Measurements from ENCODE around the gene IL23R. TPM values are rescaled to one million over a fixed set of nuclear protein-coding genes. Genes with fewer than 3 reads are reported as not detected.

The IL23R gene
- polyA plus RNA-seq, 1 donor (not counting 4 experiments of a cell fraction or from before 2014, with no cell fraction given): not detected

DNA sequence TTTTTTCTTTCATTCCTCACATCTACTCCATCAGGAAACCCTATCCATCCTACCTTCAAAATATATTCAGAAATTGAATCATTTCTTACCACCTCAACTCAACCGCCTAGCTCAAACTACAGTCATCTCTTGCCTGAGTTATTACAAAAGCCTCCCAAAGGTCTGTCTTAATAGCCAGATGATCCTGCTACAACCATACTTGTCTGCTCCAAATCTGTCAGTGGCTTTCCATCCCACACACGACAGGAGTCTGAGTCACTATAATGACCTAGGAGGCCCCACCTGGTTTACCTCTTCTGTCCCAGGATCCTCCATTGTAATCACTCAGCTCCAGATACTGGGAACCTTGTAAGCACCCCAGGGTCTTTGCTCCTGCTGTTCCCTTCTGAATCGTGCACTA is 104.3 kb downstream of the IL23R start:
- H3K36me3 ChIP-seq (ENCODE audit: control insufficient read depth in 2 of 2, extremely low read depth in 1 of 2, insufficient read depth in 2 of 2, low read length in 2 of 2): no peaks in the 10 kb centered on the region
- no peak overlapping the region for H3K4me2 ChIP-seq (ENCODE audit: control insufficient read depth, extremely low read depth, insufficient read depth, low read depth, low read length)
- DNase-seq (ENCODE audit: low read depth, low spot score): no peak
- H3K9ac ChIP-seq (ENCODE audit: control insufficient read depth, extremely low read depth, insufficient read depth, low read length): no peak overlapping the region
- no peak overlapping the region for H3K4me3 ChIP-seq (ENCODE audit: control insufficient read depth in 2 of 3, extremely low read depth in 1 of 3, insufficient read depth in 2 of 3, low read depth in 1 of 3, low read length in 3 of 3)
- no peaks in the 10 kb centered on the region for H3K27me3 ChIP-seq (ENCODE audit: control insufficient read depth, extremely low read depth, insufficient read depth, low read length)
- dilution Hi-C loops (cut with MboI; ENCODE audit: extremely low pct_ligation_motif_present, low sequenced_read_pairs): no loop called here
- no peaks in the 10 kb centered on the region for H4K20me1 ChIP-seq (ENCODE audit: control insufficient read depth, extremely low read depth, insufficient read depth, low read length)
- TF ChIP-seq EZH2 (IDR thresholded peaks at IDR 0.05; ENCODE audit: low read length): no peak
- TF ChIP-seq, protein P1, sequence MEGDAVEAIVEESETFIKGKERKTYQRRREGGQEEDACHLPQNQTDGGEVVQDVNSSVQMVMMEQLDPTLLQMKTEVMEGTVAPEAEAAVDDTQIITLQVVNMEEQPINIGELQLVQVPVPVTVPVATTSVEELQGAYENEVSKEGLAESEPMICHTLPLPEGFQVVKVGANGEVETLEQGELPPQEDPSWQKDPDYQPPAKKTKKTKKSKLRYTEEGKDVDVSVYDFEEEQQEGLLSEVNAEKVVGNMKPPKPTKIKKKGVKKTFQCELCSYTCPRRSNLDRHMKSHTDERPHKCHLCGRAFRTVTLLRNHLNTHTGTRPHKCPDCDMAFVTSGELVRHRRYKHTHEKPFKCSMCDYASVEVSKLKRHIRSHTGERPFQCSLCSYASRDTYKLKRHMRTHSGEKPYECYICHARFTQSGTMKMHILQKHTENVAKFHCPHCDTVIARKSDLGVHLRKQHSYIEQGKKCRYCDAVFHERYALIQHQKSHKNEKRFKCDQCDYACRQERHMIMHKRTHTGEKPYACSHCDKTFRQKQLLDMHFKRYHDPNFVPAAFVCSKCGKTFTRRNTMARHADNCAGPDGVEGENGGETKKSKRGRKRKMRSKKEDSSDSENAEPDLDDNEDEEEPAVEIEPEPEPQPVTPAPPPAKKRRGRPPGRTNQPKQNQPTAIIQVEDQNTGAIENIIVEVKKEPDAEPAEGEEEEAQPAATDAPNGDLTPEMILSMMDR (optimal IDR thresholded peaks at IDR 0.05 in 1 of 3, IDR thresholded peaks at IDR 0.05 in 1 of 3, conservative IDR thresholded peaks at IDR 0.05 in 1 of 3; ENCODE audit: extremely low read depth in 1 of 3, insufficient read depth in 2 of 3, low read length in 3 of 3): no peak
- no peak overlapping the region for H3K27ac ChIP-seq (ENCODE audit: control insufficient read depth, insufficient read depth, low read length)
- no peaks in the 10 kb centered on the region for H3K9me1 ChIP-seq (ENCODE audit: control insufficient read depth, extremely low read depth, insufficient read depth, low read length)
- no peaks in the 10 kb centered on the region for H3K79me2 ChIP-seq (ENCODE audit: control insufficient read depth, insufficient read depth, low read length)
- FAIRE-seq: no peak
- H3K9me3 ChIP-seq (ENCODE audit: control insufficient read depth, low read depth, low read length): no peaks in the 10 kb centered on the region
- H2AFZ ChIP-seq (ENCODE audit: control insufficient read depth, low read length): no peak overlapping the region
- no peaks in the 10 kb centered on the region for H3K4me1 ChIP-seq (ENCODE audit: control insufficient read depth, extremely low read depth, insufficient read depth, low read length)

DNA sequence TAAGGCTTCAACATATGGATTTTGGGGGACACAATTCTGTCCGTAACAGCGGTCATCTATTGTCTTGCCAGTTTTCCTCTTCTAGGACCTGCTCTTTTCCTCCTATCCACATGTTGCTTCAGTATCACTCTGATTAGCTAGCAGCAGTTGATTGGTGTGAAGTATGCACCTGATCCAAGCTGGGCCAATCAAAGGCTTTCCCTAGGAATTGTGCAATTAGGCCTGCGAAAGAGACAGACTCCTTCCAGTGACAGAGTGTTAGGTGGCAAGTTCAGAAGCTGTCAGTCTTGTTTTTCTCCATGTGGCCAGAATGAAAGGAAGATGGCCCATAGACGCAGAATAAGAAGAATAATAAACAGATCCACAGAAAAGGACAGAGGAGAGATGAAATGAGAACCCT is 107.3 kb downstream of the IL23R start:
- Histone ChIP-seq H3K9me3 (ENCODE audit: control insufficient read depth, low read depth, low read length) (no peaks in the 10 kb centered on the region), H3K27ac (ENCODE audit: control insufficient read depth, insufficient read depth, low read length) (no peak overlapping the region), H4K20me1 (ENCODE audit: control insufficient read depth, extremely low read depth, insufficient read depth, low read length) (no peaks in the 10 kb centered on the region), H2AFZ (ENCODE audit: control insufficient read depth, low read length) (no peak overlapping the region), H3K4me2 (ENCODE audit: control insufficient read depth, extremely low read depth, insufficient read depth, low read depth, low read length) (no peak overlapping the region), H3K36me3 (ENCODE audit: control insufficient read depth in 2 of 2, extremely low read depth in 1 of 2, insufficient read depth in 2 of 2, low read length in 2 of 2) (no peaks in the 10 kb centered on the region), H3K9me1 (ENCODE audit: control insufficient read depth, extremely low read depth, insufficient read depth, low read length) (no peaks in the 10 kb centered on the region), H3K79me2 (ENCODE audit: control insufficient read depth, insufficient read depth, low read length) (no peaks in the 10 kb centered on the region), H3K27me3 (ENCODE audit: control insufficient read depth, extremely low read depth, insufficient read depth, low read length) (no peaks in the 10 kb centered on the region), H3K4me1 (ENCODE audit: control insufficient read depth, extremely low read depth, insufficient read depth, low read length) (no peaks in the 10 kb centered on the region), H3K4me3 (ENCODE audit: control insufficient read depth in 2 of 3, extremely low read depth in 1 of 3, insufficient read depth in 2 of 3, low read depth in 1 of 3, low read length in 3 of 3) (no peak overlapping the region), H3K9ac (ENCODE audit: control insufficient read depth, extremely low read depth, insufficient read depth, low read length) (no peak overlapping the region)
- no peak for TF ChIP-seq EZH2 (IDR thresholded peaks at IDR 0.05; ENCODE audit: low read length)
- DNase-seq (ENCODE audit: low read depth, low spot score): no peak
- FAIRE-seq: no peak
- dilution Hi-C loops (cut with MboI; ENCODE audit: extremely low pct_ligation_motif_present, low sequenced_read_pairs): no loop called here

DNA sequence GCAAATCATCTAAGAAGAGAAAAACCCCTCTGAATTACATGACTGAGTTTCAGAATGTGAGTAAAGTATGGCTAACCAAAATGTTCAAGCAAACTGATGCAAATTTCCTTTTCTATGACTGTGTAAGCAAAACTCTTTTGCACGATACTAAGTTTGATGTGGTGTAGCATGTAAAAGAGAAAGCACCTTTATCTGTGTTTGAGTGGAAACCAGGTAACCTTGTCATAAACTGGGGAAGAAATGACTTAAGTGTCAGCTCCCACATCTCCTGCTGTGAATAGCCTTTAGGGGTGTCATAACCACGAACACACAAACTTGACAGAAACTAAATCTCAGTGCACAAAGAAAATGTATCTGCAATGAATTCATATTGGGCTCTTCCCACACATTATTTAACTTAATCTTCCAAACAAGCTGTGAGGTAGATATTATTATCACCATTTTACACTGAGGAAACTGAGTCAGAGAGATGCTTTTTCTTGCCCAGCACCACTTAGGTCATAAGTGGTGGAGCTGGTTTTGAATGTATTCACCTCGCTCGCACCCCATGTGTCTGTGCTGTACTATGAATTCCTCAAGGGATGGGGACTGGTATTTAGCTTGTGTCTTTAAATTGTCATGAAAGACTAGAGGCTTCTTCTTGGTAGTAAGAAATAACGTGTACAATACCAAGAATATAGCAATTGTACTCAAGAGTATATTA is 108.5 kb downstream of the IL23R start:
- Histone ChIP-seq H3K9me3 (ENCODE audit: control insufficient read depth, low read depth, low read length) (no peaks in the 10 kb centered on the region), H4K20me1 (ENCODE audit: control insufficient read depth, extremely low read depth, insufficient read depth, low read length) (no peaks in the 10 kb centered on the region), H3K27ac (ENCODE audit: control insufficient read depth, insufficient read depth, low read length) (no peak overlapping the region), H3K79me2 (ENCODE audit: control insufficient read depth, insufficient read depth, low read length) (no peaks in the 10 kb centered on the region), H3K4me2 (ENCODE audit: control insufficient read depth, extremely low read depth, insufficient read depth, low read depth, low read length) (no peak overlapping the region), H3K4me3 (ENCODE audit: control insufficient read depth in 2 of 3, extremely low read depth in 1 of 3, insufficient read depth in 2 of 3, low read depth in 1 of 3, low read length in 3 of 3) (no peak overlapping the region), H3K9me1 (ENCODE audit: control insufficient read depth, extremely low read depth, insufficient read depth, low read length) (no peaks in the 10 kb centered on the region), H2AFZ (ENCODE audit: control insufficient read depth, low read length) (no peak overlapping the region), H3K36me3 (ENCODE audit: control insufficient read depth in 2 of 2, extremely low read depth in 1 of 2, insufficient read depth in 2 of 2, low read length in 2 of 2) (no peaks in the 10 kb centered on the region), H3K27me3 (ENCODE audit: control insufficient read depth, extremely low read depth, insufficient read depth, low read length) (no peaks in the 10 kb centered on the region), H3K9ac (ENCODE audit: control insufficient read depth, extremely low read depth, insufficient read depth, low read length) (no peak overlapping the region), H3K4me1 (ENCODE audit: control insufficient read depth, extremely low read depth, insufficient read depth, low read length) (no peaks in the 10 kb centered on the region)
- DNase-seq (ENCODE audit: low read depth, low spot score) (no peak), FAIRE-seq (no peak)
- no peak for TF ChIP-seq EZH2 (IDR thresholded peaks at IDR 0.05; ENCODE audit: low read length)
- TF ChIP-seq, protein P1 (optimal IDR thresholded peaks at IDR 0.05 in 1 of 3, IDR thresholded peaks at IDR 0.05 in 1 of 3, conservative IDR thresholded peaks at IDR 0.05 in 1 of 3; ENCODE audit: extremely low read depth in 1 of 3, insufficient read depth in 2 of 3, low read length in 3 of 3): no peak
- dilution Hi-C loops (cut with MboI; ENCODE audit: extremely low pct_ligation_motif_present, low sequenced_read_pairs): no loop called here
